H1 (cell line): Measurements from ENCODE around the gene GALNT6. TPM values are rescaled to one million over a fixed set of nuclear protein-coding genes. Genes with fewer than 3 reads are reported as not detected.
A peak's percentile ranks its signal among the peaks of the same experiment; 100 is the strongest.

Source experiments
- CTCF ChIA-PET: fragments of 300-600 bp; sonication (Branson Sonifier 250); formaldehyde crosslinking; loops from one replicate; lab custom pipeline; 2021; ENCODE audit not compliant: partially characterized antibody; lab: Charles Lee
- POLR2A ChIA-PET: fragments of 300-600 bp; sonication (Branson Sonifier 250); formaldehyde crosslinking; loops from one replicate; lab custom pipeline; 2021; ENCODE audit warnings: inconsistent platforms; ENCODE audit not compliant: partially characterized antibody; lab: Charles Lee
- DNase-seq, 2 experiments: peaks; one replicate each; pipeline versions ENCODE4 v3.0.0 to v3.0.0-alpha.2; 2010 to 2022; ENCODE audit warnings: low spot score in 2 of 2, low read depth in 1 of 2, mixed read lengths in 1 of 2
- FAIRE-seq: peaks from 2 replicates; lab custom pipeline; 2011; peaks lifted over from hg19 to GRCh38; lab: Jason Lieb, UNC
- H2AFZ ChIP-seq: 2 replicates; pipeline ENCODE4 v1.8.1; 2012; ENCODE audit warnings: low read length, inconsistent platforms
- H2AK5ac ChIP-seq: 2 replicates; pipeline ENCODE4 v1.6.1; 2013; ENCODE audit warnings: low read depth, low read length
- H2BK120ac ChIP-seq: replicated peaks from 2 replicates; pipeline ENCODE3; 2013; ENCODE audit warnings: low read depth, low read length, inconsistent platforms
- H2BK12ac ChIP-seq: 2 replicates; pipeline ENCODE4 v1.6.1; 2013; ENCODE audit warnings: low read depth, low read length
- H2BK15ac ChIP-seq: 2 replicates; pipeline ENCODE4 v1.6.1; 2013; ENCODE audit warnings: low read length
- H2BK20ac ChIP-seq: 2 replicates; pipeline ENCODE4 v1.6.1; 2013; ENCODE audit warnings: low read length
- H2BK5ac ChIP-seq: 2 replicates; pipeline ENCODE4 v1.6.1; 2013; ENCODE audit warnings: low read depth, low read length
- H3K14ac ChIP-seq: 2 replicates; pipeline ENCODE4 v1.6.1; 2013; ENCODE audit warnings: inconsistent platforms; ENCODE audit not compliant: insufficient read length
- H3K18ac ChIP-seq: 2 replicates; pipeline ENCODE4 v1.6.1; 2013; ENCODE audit warnings: low read length; ENCODE audit errors: extremely low read depth
- H3K23ac ChIP-seq: 2 replicates; pipeline ENCODE4 v1.6.1; 2013; ENCODE audit warnings: inconsistent platforms; ENCODE audit not compliant: insufficient read length
- H3K23me2 ChIP-seq: 2 replicates; pipeline ENCODE4 v1.6.1; 2013; ENCODE audit warnings: low read depth, low read length
- H3K27ac ChIP-seq: 2 replicates; pipeline ENCODE4 v1.6.1; 2011; ENCODE audit warnings: low read depth, low read length, inconsistent platforms
- H3K27me3 ChIP-seq, 4 experiments: replicated peaks in 1 of 4; 1 replicate in 1 of 4; 2 replicates in 3 of 4; pipeline versions ENCODE4 v1.6.1 to v1.8.1; 2011 to 2013; ENCODE audit warnings: low read length in 3 of 4, mild to moderate bottlenecking in 3 of 4, inconsistent platforms in 2 of 4, mixed read lengths in 2 of 4, moderate library complexity in 1 of 4; ENCODE audit not compliant: control insufficient read depth in 3 of 4, insufficient read depth in 3 of 4; ENCODE audit errors: extremely low read depth in 1 of 4
- H3K36me3 ChIP-seq, 4 experiments: 2 replicates each; pipeline versions ENCODE4 v1.6.1 to v1.8.1; 2011 to 2013; ENCODE audit warnings: mild to moderate bottlenecking in 4 of 4, low read length in 3 of 4, moderate library complexity in 2 of 4, control low read depth in 1 of 4, inconsistent platforms in 1 of 4; ENCODE audit not compliant: insufficient read depth in 4 of 4, control insufficient read depth in 2 of 4
- H3K4ac ChIP-seq: replicated peaks from 2 replicates; pipeline ENCODE3; 2013; ENCODE audit warnings: low read length, low read depth, mixed read lengths, inconsistent platforms; ENCODE audit not compliant: insufficient read length
- H3K4me1 ChIP-seq, 4 experiments: replicated peaks in 1 of 4; 1 replicate in 1 of 4; 2 replicates in 3 of 4; pipeline versions ENCODE4 v1.6.1 to v1.8.1; 2011 to 2013; ENCODE audit warnings: low read length in 3 of 4, inconsistent platforms in 2 of 4, mixed read lengths in 1 of 4; ENCODE audit not compliant: insufficient read depth in 4 of 4, control insufficient read depth in 3 of 4
- H3K4me2 ChIP-seq, 2 experiments: 2 replicates each; pipeline versions ENCODE4 v1.6.1 to v1.8.1; 2011 to 2013; ENCODE audit warnings: low read depth in 2 of 2, low read length in 2 of 2, control low read depth in 1 of 2, inconsistent platforms in 1 of 2, mild to moderate bottlenecking in 1 of 2; ENCODE audit not compliant: insufficient read depth in 1 of 2
- H3K4me3 ChIP-seq, 4 experiments: fragments of 200-600, 300-600 bp in 1 of 4; sonication (generic), shearing (Covaris generic), sonication (Bioruptor Twin) in 1 of 4; 2 replicates each; pipeline versions ENCODE4 v1.5.1 to v1.8.1; 2011 to 2016; ENCODE audit warnings: low read length in 4 of 4, low read depth in 3 of 4, control low read depth in 2 of 4, inconsistent platforms in 2 of 4, mild to moderate bottlenecking in 2 of 4, mixed read lengths in 1 of 4, moderate library complexity in 1 of 4; ENCODE audit not compliant: insufficient read depth in 2 of 4; ENCODE audit errors: extremely low read depth in 1 of 4
- H3K56ac ChIP-seq: replicated peaks from 2 replicates; pipeline ENCODE3; 2013; ENCODE audit warnings: low read depth, mild to moderate bottlenecking, mixed read lengths, low read length, inconsistent platforms; ENCODE audit not compliant: insufficient read length
- H3K79me1 ChIP-seq: 2 replicates; pipeline ENCODE4 v1.6.1; 2013; ENCODE audit warnings: low read depth, low read length, control low read depth
- H3K79me2 ChIP-seq, 2 experiments: 2 replicates each; pipeline versions ENCODE4 v1.6.1 to v1.8.1; 2012 to 2013; ENCODE audit warnings: low read length in 2 of 2, mild to moderate bottlenecking in 2 of 2, inconsistent platforms in 1 of 2; ENCODE audit not compliant: insufficient read depth in 2 of 2, control insufficient read depth in 1 of 2
- H3K9ac ChIP-seq, 4 experiments: replicated peaks in 1 of 4; 1 replicate in 1 of 4; 2 replicates in 3 of 4; pipeline versions ENCODE4 v1.6.1 to v1.8.1; 2011 to 2013; ENCODE audit warnings: low read depth in 3 of 4, low read length in 3 of 4, control low read depth in 2 of 4, mild to moderate bottlenecking in 2 of 4, moderate library complexity in 2 of 4, inconsistent platforms in 1 of 4; ENCODE audit errors: extremely low read depth in 1 of 4
- H3K9me3 ChIP-seq, 2 experiments: 2 replicates each; pipeline versions ENCODE4 v1.6.1 to v1.8.1; 2012 to 2013; ENCODE audit warnings: mild to moderate bottlenecking in 2 of 2, moderate library complexity in 2 of 2, control low read depth in 1 of 2, inconsistent platforms in 1 of 2, low read depth in 1 of 2, low read length in 1 of 2, mixed read lengths in 1 of 2; ENCODE audit not compliant: insufficient read depth in 2 of 2
- H4K20me1 ChIP-seq, 2 experiments: replicated peaks in 1 of 2; 2 replicates each; pipeline versions ENCODE3 to v1.8.1; 2011 to 2013; ENCODE audit warnings: inconsistent platforms in 2 of 2, low read length in 2 of 2, mild to moderate bottlenecking in 1 of 2; ENCODE audit not compliant: insufficient read depth in 2 of 2, control insufficient read depth in 1 of 2
- H4K5ac ChIP-seq: 2 replicates; pipeline ENCODE4 v1.6.1; 2013; ENCODE audit warnings: low read length, low read depth, mixed read lengths, inconsistent platforms; ENCODE audit not compliant: insufficient read length
- H4K8ac ChIP-seq: 2 replicates; pipeline ENCODE4 v1.8.0; 2013; ENCODE audit warnings: mild to moderate bottlenecking, moderate library complexity, low read length, inconsistent platforms; ENCODE audit not compliant: insufficient read depth; ENCODE audit errors: extremely low read depth
- H4K91ac ChIP-seq: replicated peaks from 2 replicates; pipeline ENCODE3; 2013; ENCODE audit warnings: low read length, mixed read lengths, inconsistent platforms; ENCODE audit not compliant: insufficient read length
- JUND ChIP-seq: IDR thresholded peaks from 2 replicates; pipeline ENCODE4 v1.6.1; 2011; ENCODE audit warnings: mild to moderate bottlenecking, improper control_type of control experiment, low read length
- TBP ChIP-seq: IDR thresholded peaks from 2 replicates; pipeline ENCODE4 v1.6.1; 2011; ENCODE audit warnings: low read depth, low read length, improper control_type of control experiment
- WGBS, 2 experiments: shearing (Covaris generic) in 1 of 2; methylation state at CpG; one replicate each; pipeline versions ENCODE4 v1.1.6 to v1.1.7; 2013 to 2015; ENCODE audit warnings: low lambda C conversion rate in 2 of 2, mixed read lengths in 2 of 2, inconsistent platforms in 1 of 2, low coverage in 1 of 2, missing lambda C conversion rate in 1 of 2; ENCODE audit not compliant: insufficient replicate concordance in 2 of 2, insufficient coverage in 1 of 2, insufficient read length in 1 of 2; ENCODE audit errors: extremely low coverage in 1 of 2, missing lambda C conversion rate in 1 of 2; 5-methylcytosine and 5-hydroxymethylcytosine counted together
- polyA plus RNA-seq, 7 experiments: library from polyadenylated mRNA; depleted of rRNA in 3 of 7; stranded (reverse) in 5 of 7; unstranded in 2 of 7; fragments of >200 nt in 5 of 7; fragments of 200-250 nt in 2 of 7; gene quantifications; 1 replicate in 5 of 7; 2 replicates in 1 of 7; 4 replicates in 1 of 7; pipeline versions ENCODE4 v1.2.1 to v1.2.3, GENCODE V29; 2011 to 2013; ENCODE audit warnings: missing spikeins in 2 of 7, mixed read lengths in 2 of 7
- total RNA-seq: library from RNA; stranded (reverse); fragmentation: NEBNext Ultra II Directional; extraction: Animal tissue kit (Norgen Biotek cat#: 25700); gene quantifications from 2 replicates; pipeline ENCODE4 v1.2.1, GENCODE V29; 2021
- TF ChIP-seq, protein P1 (sequence below): IDR thresholded peaks from 2 replicates; pipeline ENCODE4 v1.6.1; 2012; ENCODE audit warnings: inconsistent platforms

The GALNT6 gene
- total and polyA plus RNA-seq, 2 of the 8 experiments (the other 6 are each of a cell fraction or from before 2014, with no cell fraction given): 5.8 to 10.7 TPM

DNA sequence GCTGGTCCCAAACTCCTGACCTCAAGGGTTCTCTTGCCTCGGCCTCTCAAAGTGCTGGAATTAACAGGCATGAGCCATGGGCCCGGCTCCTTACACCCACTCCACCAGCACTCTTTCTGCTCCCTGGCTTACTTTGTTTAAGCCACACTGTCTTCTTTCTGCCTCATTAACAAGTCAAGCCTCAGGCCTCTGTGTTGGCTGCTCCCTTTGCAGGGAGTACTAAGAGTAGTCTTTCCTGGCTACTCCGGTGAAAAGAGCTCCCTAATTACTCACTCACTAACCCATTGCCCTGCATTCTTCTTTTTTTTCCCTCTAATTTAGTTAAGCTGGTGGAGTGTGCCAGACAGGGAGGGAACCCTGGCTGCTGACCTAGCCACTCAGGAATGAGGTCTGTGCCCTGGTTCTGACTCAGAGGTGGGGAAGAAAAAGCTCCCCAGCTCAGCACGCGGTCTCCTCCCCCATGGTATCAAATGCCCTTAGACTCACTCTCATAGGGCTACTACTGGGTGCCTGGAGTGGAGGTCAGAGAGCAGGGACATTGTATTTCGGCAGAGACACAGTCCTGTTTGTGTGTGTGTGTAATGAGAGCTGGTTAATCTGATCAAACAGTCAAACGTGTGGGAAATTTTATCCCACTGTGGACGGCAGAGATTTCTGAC is 19.8 kb downstream of the GALNT6 start:
- peaks cover 0 to 6% (median 3%) of the 10 kb centered on the region in 4 experiments; a peak in 2 of 7 replicates for H3K4me1 ChIP-seq
- WGBS, 2 experiments: 55% methylated on average over 8 of the region's 8 CpGs; no CpG with 5 or more reads in 1 of the 2 experiments
- H3K36me3 ChIP-seq: peaks cover 0 to 4% (median 0%) of the 10 kb centered on the region in 4 experiments; a peak in 1 of 8 replicates
- H2BK15ac ChIP-seq: no peak overlapping the region
- H3K4ac ChIP-seq: no peak overlapping the region
- no peak overlapping the region; a peak in 1 of 7 replicates for H3K9ac ChIP-seq
- peak in 1 of 2 experiments; percentile 75 for DNase-seq
- H2BK12ac ChIP-seq: no peak overlapping the region
- no peaks in the 10 kb centered on the region for H3K79me1 ChIP-seq
- no peak overlapping the region for H4K5ac ChIP-seq
- no peak overlapping the region for H2BK20ac ChIP-seq
- no peak overlapping the region; a peak in 1 of 8 replicates for H3K4me3 ChIP-seq
- no peak overlapping the region for H3K23ac ChIP-seq
- POLR2A ChIA-PET: interaction anchor here (0.8 to 1.8 kb wide), 9 partner anchors 10 to 21 kb away, joined by 3 to 9 read pairs (median 5); partner anchors contain the start of gene GALNT6
- H2BK5ac ChIP-seq: no peak overlapping the region
- H3K18ac ChIP-seq: no peak overlapping the region; the same call in 1 of the 2 replicates
- H2BK120ac ChIP-seq: no peak overlapping the region
- H3K56ac ChIP-seq: no peak overlapping the region
- no peaks in the 10 kb centered on the region for H3K9me3 ChIP-seq
- no peak overlapping the region for H4K8ac ChIP-seq
- H4K91ac ChIP-seq: no peak overlapping the region
- H3K14ac ChIP-seq: no peak overlapping the region
- no peaks in the 10 kb centered on the region for H3K27me3 ChIP-seq
- no peak overlapping the region for H2AFZ ChIP-seq
- TF ChIP-seq JUND (peak; percentile 79), TBP (no peak)
- TF ChIP-seq, protein P1, sequence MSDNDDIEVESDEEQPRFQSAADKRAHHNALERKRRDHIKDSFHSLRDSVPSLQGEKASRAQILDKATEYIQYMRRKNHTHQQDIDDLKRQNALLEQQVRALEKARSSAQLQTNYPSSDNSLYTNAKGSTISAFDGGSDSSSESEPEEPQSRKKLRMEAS: peak; percentile 38; the same call in 1 of the 2 replicates
- H2AK5ac ChIP-seq: no peak overlapping the region
- H3K4me2 ChIP-seq: peak overlapping the region in 1 of 2 experiments; percentile 16; a peak in 2 of 4 replicates
- H3K79me2 ChIP-seq: no peaks in the 10 kb centered on the region
- no peak for FAIRE-seq
- peak overlapping the region; percentile 5; the same call in 1 of the 2 replicates for H3K27ac ChIP-seq
- H3K23me2 ChIP-seq: no peaks in the 10 kb centered on the region; the same call in 1 of the 2 replicates
- CTCF ChIA-PET: interaction anchor here (0.6 to 2.2 kb wide), 9 partner anchors 9 to 652 kb away, joined by 3 to 6 read pairs (median 3); no protein-coding TSS in a partner anchor
- no peaks in the 10 kb centered on the region for H4K20me1 ChIP-seq
